Suppressor macrophage treated with lipopolysaccharide for 4 hours (primary cell): ENCODE data around the gene AQR.
"Not testable (repeated sequence)": the region's sequence is repeated elsewhere in the genome, so short reads cannot be mapped to it uniquely, and the experiment has no call there.

Experiments used
- DNase-seq: peaks from one replicate; pipeline ENCODE4 v3.0.0-alpha.2; 2020

Gene AQR

DNA sequence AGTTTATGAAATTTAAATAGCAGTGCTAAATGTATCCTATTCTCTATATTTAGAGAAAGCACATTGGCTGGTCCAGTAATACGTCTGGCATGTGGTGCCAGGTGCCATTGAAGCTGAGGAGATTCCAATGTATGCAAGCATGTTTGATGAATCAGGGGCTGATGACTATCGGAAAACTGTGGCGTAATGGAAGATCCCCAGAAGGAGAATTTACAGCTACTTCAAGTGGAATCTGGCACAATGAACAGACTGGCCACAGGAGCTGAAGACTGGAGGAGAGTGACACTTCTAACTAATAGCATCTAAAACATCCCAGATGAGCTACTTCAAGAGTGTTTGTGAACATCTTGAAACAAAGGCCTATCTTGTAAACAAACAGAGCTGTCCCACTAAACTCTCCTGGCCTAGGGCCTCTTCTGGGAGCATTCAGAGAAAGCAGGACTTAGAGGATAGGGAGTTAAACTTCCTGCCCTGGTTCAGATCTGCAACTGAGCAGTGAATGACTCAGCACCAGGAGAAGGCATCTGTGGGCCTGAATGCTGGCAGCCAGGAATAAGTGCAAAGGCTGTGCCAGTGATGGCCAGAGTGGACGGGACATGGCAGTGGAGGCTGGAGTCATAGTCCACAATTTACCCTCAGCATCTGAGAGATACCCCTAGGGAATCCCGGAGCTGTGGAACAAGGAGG is 159.0 kb downstream of the AQR start:
- DNase-seq = no peak

DNA sequence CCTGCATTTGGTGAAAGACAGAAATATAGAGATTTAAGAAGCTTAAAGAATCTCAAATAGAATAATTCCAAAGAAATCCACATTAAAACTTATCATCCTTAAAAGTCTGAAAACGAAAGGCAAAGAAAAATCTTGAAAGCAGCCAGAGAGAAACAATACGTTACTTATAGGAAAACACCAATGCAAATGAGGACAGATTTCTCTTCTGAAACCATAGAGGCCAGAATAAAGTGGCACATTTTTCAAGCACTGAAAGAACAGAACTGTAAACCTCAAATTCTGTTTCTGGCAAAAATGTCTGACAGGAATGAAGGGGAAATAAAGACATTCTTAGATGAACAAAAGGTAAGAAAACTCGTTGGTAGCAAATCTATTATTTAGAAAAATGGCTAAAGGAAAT is 160.4 kb downstream of the AQR start:
- DNase-seq = no peak

DNA sequence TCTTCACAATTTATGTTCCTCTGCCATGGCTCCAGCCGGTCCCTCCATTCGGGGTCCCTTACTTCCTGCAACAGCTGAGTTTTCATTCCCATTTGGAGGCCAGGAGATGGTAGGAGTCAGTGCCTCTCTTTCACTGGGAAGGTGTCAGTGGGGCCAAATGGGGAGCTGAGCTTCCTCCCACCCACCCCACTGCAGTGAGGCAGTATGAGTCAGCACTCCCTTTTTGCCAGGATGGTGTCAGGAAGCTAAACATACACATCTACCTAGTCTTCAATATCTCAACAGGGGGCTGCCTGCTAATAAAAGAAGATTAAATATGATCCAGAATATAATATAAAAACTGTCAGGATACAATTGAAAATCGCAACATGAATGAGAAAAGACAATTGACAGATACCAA is 161.5 kb downstream of the AQR start:
- no peak for DNase-seq

DNA sequence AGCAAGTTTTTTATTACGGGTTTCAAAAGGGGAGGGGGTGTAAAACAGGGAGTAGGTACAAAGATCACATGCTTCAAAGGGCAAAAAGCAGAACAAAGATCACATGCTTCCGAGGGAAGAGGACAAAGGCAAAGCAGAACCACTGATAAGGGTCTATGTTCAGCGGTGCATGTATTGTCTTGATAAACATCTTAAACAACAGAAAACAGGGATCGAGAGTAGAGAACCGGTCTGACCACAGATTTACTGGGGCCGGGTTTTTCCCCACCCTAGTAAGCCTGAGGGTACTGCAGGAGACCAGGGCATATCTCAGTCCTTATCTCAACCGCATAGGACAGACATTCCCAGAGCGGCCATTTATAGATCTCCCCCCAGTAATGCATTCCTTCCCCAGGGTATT is 162.3 kb downstream of the AQR start:
- not testable (repeated sequence) for DNase-seq

DNA sequence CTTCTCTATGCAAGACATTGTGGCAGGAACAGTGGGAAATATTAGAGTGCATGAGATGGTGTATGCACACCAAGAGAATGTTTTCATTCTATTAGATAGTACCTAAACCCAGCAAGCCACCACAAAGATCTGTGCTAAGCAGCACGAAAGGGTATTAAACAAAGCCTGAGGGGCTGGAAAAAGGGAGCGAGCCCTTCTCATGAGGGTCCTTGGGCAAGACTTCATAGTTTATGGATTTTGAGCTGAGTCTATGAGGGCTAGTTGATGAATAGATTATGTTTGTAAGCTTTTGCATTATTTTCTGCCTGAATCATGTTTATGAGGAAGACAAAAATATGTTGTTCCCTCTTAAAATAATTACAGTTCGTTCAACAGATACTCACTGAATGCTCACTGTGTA is 164.8 kb downstream of the AQR start:
- no peak for DNase-seq

DNA sequence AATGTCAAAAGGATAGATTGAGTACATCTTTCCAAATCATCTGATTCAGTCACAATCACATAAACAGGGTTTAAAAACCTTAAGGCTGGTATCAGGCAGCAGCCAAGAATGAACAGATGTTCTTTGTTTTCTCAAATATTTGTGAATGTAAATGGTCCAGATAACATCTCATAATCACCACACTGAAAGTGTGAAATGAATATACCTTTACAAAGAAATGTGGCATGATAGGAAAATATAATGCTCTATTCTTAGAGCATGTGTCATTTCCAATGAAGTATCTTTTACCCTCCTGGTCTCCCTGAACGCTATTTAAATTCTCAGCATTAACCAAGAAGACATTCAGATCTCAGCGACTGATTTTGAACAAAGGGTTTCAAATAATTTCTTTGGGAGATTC is 165.4 kb downstream of the AQR start:
- DNase-seq = no peak

DNA sequence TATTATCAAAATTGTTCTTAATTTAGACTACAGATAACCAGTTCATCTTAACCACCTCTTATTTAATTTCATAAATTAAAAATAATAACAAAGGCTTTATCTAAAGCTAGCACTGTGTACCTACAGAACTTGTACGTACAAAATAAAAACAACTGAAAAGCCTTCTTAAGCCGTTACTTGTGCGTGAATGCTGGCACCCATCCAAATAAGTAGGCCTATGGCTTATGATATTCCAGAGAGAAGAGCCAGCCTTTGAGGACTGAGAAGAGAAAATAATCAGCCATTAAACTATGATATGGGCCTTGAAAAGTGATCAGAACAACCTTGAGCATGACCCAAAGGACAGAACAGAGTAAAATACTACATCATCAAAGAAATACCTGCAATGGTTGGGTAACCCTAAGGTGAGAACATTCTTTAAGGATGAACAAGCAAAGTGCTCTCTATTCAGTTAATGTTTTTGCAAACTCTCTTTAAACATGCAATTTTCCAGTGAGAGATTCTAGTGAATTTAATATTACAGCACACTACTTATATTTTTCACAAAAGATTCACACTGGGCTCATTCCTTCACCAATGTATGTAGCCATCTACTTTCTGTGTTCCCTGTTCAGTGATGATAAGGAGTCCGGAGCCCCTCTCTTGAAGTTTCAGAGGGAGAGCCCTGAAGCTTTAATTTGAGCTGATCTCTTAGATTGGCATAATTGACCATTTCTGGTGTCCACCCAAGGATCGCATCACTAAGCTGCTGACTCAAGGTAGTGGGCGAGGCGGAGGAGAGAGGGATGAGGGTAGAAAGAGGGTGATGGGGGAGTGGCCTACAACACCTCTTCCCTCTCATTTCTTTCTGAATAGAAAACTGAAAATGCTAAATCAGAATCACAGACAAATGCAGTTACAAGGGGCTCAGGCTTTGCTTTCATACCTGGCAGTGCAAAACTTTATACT is 166.5 kb downstream of the AQR start:
- DNase-seq = no peak

GRCh38 chr15:34802371-34802770 is 167.2 kb downstream of the AQR start:
- DNase-seq = no peak
